ENCODE measurements around the gene CDH23. TPM values are rescaled to one million over a fixed set of nuclear protein-coding genes. Genes with fewer than 3 reads are reported as not detected.

The CDH23 gene
- polyA plus RNA-seq, 2 of the 4 experiments (the other 2 are of a cell fraction), result 1.1 to 2.3 TPM

DNA sequence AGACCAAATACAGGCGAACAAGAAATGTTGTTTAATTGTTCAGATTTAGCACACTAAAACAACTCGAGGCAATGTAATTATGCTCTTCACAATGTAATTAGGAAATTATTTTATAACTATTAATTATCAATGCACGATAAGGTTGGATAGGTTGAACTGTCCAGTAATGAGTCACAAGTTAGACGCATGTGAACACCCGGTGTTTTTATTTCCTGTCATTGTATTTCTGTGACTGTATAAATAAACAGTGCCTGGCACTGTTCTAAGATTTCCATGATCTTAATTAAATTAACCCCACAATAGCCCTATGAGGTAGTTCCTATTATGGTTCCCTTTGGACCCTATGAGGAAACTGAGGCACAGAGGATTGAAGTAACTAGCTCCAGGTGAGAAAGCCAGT lies 296.7 kb downstream of the CDH23 start:
- ATAC-seq (no peak), DNase-seq (ENCODE audit: low read depth in 1 of 2, low spot score in 1 of 2) (no peak), FAIRE-seq (no peak)
- CTCF ChIA-PET, result interaction anchor here (0.8 to 9.8 kb wide), 7 partner anchors 8 to 378 kb away, joined by 4 to 112 read pairs (median 48); partner anchors contain the start of genes CDH23 and SLC29A3
- H3K27ac ChIP-seq, result peak overlapping the region in 1 of 2 experiments; percentile 44; a peak in 2 of 6 replicates
- no peaks in the 10 kb centered on the region for H3K9me3 ChIP-seq
- H3K4me3 ChIP-seq, result no peak overlapping the region
- peaks cover 12% of the 10 kb centered on the region for H3K4me1 ChIP-seq
- H3K4me2 ChIP-seq, result peak overlapping the region; percentile 13; the same call in 1 of the 3 replicates
- POLR2A ChIA-PET, result no interaction called here
- WGBS (ENCODE audit: missing lambda C conversion rate), result 31% methylated on average over 5 of the region's 5 CpGs
- TF ChIP-seq NR3C1 (IDR thresholded peaks at IDR 0.05) (no peak), PHF8 (IDR thresholded peaks at IDR 0.05; ENCODE audit: borderline replicate concordance, low read depth) (no peak), BHLHE40 (IDR thresholded peaks at IDR 0.05; ENCODE audit: low read depth, low read length) (no peak), EHF (CRISPR knock-in tag; IDR thresholded peaks at IDR 0.05) (no peak), POLR2AphosphoS2 (conservative IDR thresholded peaks at IDR 0.05; ENCODE audit: low read length) (no peak), RNF2 (IDR thresholded peaks at IDR 0.05; ENCODE audit: borderline replicate concordance, low read depth) (no peak), CBX2 (IDR thresholded peaks at IDR 0.05; ENCODE audit: borderline replicate concordance, low read depth) (no peak), EHMT2 (IDR thresholded peaks at IDR 0.05; ENCODE audit: low read depth) (no peak), NPAS2 (CRISPR knock-in tag; IDR thresholded peaks at IDR 0.05; ENCODE audit: borderline replicate concordance) (no peak), ZNF302 (CRISPR knock-in tag; IDR thresholded peaks at IDR 0.05) (no peak), RAD21 (conservative IDR thresholded peaks at IDR 0.05 in 1 of 2, IDR thresholded peaks at IDR 0.05 in 1 of 2) (no peak), TFCP2L1 (CRISPR knock-in tag; IDR thresholded peaks at IDR 0.05) (no peak), ZFP36 (IDR thresholded peaks at IDR 0.05; ENCODE audit: borderline replicate concordance, partially characterized antibody) (no peak)
- TF ChIP-seq, protein P1, sequence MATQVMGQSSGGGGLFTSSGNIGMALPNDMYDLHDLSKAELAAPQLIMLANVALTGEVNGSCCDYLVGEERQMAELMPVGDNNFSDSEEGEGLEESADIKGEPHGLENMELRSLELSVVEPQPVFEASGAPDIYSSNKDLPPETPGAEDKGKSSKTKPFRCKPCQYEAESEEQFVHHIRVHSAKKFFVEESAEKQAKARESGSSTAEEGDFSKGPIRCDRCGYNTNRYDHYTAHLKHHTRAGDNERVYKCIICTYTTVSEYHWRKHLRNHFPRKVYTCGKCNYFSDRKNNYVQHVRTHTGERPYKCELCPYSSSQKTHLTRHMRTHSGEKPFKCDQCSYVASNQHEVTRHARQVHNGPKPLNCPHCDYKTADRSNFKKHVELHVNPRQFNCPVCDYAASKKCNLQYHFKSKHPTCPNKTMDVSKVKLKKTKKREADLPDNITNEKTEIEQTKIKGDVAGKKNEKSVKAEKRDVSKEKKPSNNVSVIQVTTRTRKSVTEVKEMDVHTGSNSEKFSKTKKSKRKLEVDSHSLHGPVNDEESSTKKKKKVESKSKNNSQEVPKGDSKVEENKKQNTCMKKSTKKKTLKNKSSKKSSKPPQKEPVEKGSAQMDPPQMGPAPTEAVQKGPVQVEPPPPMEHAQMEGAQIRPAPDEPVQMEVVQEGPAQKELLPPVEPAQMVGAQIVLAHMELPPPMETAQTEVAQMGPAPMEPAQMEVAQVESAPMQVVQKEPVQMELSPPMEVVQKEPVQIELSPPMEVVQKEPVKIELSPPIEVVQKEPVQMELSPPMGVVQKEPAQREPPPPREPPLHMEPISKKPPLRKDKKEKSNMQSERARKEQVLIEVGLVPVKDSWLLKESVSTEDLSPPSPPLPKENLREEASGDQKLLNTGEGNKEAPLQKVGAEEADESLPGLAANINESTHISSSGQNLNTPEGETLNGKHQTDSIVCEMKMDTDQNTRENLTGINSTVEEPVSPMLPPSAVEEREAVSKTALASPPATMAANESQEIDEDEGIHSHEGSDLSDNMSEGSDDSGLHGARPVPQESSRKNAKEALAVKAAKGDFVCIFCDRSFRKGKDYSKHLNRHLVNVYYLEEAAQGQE (IDR thresholded peaks at IDR 0.05), result no peak
- TF ChIP-seq, protein P2, sequence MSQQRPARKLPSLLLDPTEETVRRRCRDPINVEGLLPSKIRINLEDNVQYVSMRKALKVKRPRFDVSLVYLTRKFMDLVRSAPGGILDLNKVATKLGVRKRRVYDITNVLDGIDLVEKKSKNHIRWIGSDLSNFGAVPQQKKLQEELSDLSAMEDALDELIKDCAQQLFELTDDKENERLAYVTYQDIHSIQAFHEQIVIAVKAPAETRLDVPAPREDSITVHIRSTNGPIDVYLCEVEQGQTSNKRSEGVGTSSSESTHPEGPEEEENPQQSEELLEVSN (IDR thresholded peaks at IDR 0.05; ENCODE audit: borderline replicate concordance, low read depth), result no peak
- TF ChIP-seq, protein P3, sequence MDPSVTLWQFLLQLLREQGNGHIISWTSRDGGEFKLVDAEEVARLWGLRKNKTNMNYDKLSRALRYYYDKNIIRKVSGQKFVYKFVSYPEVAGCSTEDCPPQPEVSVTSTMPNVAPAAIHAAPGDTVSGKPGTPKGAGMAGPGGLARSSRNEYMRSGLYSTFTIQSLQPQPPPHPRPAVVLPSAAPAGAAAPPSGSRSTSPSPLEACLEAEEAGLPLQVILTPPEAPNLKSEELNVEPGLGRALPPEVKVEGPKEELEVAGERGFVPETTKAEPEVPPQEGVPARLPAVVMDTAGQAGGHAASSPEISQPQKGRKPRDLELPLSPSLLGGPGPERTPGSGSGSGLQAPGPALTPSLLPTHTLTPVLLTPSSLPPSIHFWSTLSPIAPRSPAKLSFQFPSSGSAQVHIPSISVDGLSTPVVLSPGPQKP (IDR thresholded peaks at IDR 0.05; ENCODE audit: low read depth, low read length), result no peak
- TF ChIP-seq, protein P4, sequence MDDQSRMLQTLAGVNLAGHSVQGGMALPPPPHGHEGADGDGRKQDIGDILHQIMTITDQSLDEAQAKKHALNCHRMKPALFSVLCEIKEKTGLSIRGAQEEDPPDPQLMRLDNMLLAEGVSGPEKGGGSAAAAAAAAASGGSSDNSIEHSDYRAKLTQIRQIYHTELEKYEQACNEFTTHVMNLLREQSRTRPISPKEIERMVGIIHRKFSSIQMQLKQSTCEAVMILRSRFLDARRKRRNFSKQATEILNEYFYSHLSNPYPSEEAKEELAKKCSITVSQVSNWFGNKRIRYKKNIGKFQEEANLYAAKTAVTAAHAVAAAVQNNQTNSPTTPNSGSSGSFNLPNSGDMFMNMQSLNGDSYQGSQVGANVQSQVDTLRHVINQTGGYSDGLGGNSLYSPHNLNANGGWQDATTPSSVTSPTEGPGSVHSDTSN (IDR thresholded peaks at IDR 0.05), result no peak
- TF ChIP-seq, protein P5, sequence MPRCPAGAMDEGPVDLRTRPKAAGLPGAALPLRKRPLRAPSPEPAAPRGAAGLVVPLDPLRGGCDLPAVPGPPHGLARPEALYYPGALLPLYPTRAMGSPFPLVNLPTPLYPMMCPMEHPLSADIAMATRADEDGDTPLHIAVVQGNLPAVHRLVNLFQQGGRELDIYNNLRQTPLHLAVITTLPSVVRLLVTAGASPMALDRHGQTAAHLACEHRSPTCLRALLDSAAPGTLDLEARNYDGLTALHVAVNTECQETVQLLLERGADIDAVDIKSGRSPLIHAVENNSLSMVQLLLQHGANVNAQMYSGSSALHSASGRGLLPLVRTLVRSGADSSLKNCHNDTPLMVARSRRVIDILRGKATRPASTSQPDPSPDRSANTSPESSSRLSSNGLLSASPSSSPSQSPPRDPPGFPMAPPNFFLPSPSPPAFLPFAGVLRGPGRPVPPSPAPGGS (IDR thresholded peaks at IDR 0.05), result no peak
- TF ChIP-seq, protein P6, sequence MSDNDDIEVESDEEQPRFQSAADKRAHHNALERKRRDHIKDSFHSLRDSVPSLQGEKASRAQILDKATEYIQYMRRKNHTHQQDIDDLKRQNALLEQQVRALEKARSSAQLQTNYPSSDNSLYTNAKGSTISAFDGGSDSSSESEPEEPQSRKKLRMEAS (IDR thresholded peaks at IDR 0.05), result no peak

Measured in A549 (cell line).